ENCODE results near the gene TRIM27.

GRCh38 chr6:28969129-28969528 lies 45.3 kb upstream of the TRIM27 start:
- TF ChIP-seq CTCF (IDR thresholded peaks at IDR 0.05; ENCODE audit: insufficient read depth, low read length) (no peak), POLR2AphosphoS5 (IDR thresholded peaks at IDR 0.05; ENCODE audit: low read depth) (no peak), GABPA (IDR thresholded peaks at IDR 0.05; ENCODE audit: low read depth) (no peak)
